SJSA1 (cell line): ENCODE measurements around the gene CNTN5. TPM values are rescaled to one million over a fixed set of nuclear protein-coding genes. Genes with fewer than 3 reads are reported as not detected.

Experiments used
- DNase-seq, 2 experiments: peaks; one replicate each; pipeline ENCODE4 v3.0.0-alpha.2; 2015 to 2020; ENCODE audit warnings: low spot score in 2 of 2, low read depth in 1 of 2
- H3K27ac ChIP-seq: fragments of 250-450 bp; sonication (Bioruptor Pico); 2 replicates; pipeline ENCODE4 v1.5.1; 2020; ENCODE audit warnings: mild to moderate bottlenecking, moderate library complexity
- H3K27me3 ChIP-seq: fragments of 250-450 bp; sonication (Bioruptor Pico); replicated peaks from 2 replicates; pipeline ENCODE4 v1.5.1; 2020; ENCODE audit warnings: mild to moderate bottlenecking, moderate library complexity
- H3K36me3 ChIP-seq: fragments of 250-450 bp; sonication (Bioruptor Pico); 2 replicates; pipeline ENCODE4 v1.5.1; 2020; ENCODE audit warnings: mild to moderate bottlenecking
- H3K4me1 ChIP-seq: fragments of 250-450 bp; sonication (Bioruptor Pico); replicated peaks from 2 replicates; pipeline ENCODE4 v1.6.1; 2021; ENCODE audit warnings: mild to moderate bottlenecking
- H3K4me3 ChIP-seq: fragments of 250-450 bp; sonication (Bioruptor Pico); 2 replicates; pipeline ENCODE4 v1.5.1; 2020; ENCODE audit warnings: mild to moderate bottlenecking
- H3K9me3 ChIP-seq: fragments of 250-450 bp; sonication (Bioruptor Pico); replicated peaks from 2 replicates; pipeline ENCODE4 v1.5.1; 2020; ENCODE audit warnings: mild to moderate bottlenecking
- total RNA-seq: library from RNA; depleted of rRNA; stranded (reverse); fragments of >200 nt; shearing (Covaris generic); gene quantifications from 2 replicates; pipeline ENCODE4 v1.2.3, GENCODE V29; 2014

CNTN5 gene
- total RNA-seq, 1 experiment from 2014 or later = not detected

DNA sequence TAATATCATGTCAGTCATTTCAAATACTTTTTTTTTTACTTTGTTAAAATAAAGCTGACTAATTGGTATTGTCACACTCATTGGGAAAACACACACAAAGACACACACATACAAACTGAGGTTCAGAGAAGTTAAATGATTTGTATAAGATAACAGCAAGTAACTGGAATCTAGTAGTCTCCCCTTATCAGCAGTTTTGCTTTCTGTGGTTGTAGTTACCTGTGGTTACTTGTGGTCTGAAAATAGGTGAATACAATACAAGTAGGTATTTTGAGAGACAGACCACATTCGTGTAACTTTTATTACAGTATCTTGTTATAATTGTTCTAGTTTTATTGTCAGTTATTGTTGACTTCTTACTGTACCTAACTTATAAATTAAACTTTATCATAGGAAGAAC, 610.9 kb downstream of the CNTN5 start:
- no peaks in the 10 kb centered on the region for H3K27me3 ChIP-seq
- DNase-seq = no peak
- no peaks in the 10 kb centered on the region for H3K4me1 ChIP-seq
- no peak overlapping the region for H3K27ac ChIP-seq
- no peaks in the 10 kb centered on the region for H3K36me3 ChIP-seq
- H3K4me3 ChIP-seq = no peak overlapping the region
- no peaks in the 10 kb centered on the region for H3K9me3 ChIP-seq

DNA sequence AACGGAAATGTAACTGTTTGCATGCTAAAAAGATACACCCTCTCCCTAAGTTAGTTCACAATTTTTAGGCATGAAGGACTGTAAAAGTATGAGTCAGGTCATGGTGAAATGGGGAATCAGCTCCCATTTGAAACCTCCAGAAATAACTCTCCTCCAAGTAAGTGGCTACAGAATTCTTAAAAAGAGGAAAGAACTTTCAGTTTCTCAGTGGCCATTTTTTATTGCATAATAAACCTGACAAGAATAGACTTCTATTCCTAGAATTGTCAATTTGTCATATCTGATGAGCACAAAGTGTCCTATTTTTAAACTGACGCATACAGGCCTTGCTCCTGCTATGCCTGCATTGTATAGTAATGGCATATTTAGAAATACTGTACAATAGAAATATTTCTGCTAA, 612.2 kb downstream of the CNTN5 start:
- no peak overlapping the region for H3K27ac ChIP-seq
- DNase-seq = no peak
- H3K27me3 ChIP-seq = no peaks in the 10 kb centered on the region
- no peaks in the 10 kb centered on the region for H3K9me3 ChIP-seq
- no peak overlapping the region for H3K4me3 ChIP-seq
- no peaks in the 10 kb centered on the region for H3K4me1 ChIP-seq
- H3K36me3 ChIP-seq = no peaks in the 10 kb centered on the region

GRCh38 chr11:99634581-99634980, 613.8 kb downstream of the CNTN5 start:
- Histone ChIP-seq H3K9me3 (no peaks in the 10 kb centered on the region), H3K27ac (no peak overlapping the region), H3K4me3 (no peak overlapping the region), H3K4me1 (no peaks in the 10 kb centered on the region), H3K36me3 (no peaks in the 10 kb centered on the region), H3K27me3 (no peaks in the 10 kb centered on the region)
- no peak for DNase-seq

DNA sequence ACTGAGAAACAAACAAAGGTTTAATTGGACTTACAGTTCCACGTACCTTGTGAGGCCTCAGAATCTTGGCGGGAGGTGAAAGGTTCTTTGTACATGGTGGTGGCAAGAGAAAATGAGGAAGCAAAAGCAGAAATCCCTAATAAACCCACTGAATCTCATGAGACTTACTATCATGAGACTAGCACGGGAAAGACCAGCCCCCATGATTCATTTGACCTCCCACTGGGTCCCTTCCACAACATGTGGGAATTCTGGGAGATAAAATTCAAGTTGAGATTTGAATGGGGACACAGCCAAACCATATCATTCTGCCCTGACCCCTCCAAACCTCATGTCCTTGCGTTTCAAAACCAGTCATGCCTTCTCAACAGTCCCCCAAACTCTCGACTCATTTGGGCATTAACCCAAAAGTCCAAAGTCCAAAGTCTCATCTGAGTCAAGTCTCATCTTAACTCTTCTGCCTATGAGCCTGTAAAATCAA, 617.4 kb downstream of the CNTN5 start:
- H3K36me3 ChIP-seq = no peaks in the 10 kb centered on the region
- H3K4me1 ChIP-seq = no peaks in the 10 kb centered on the region
- no peaks in the 10 kb centered on the region for H3K9me3 ChIP-seq
- no peaks in the 10 kb centered on the region for H3K27me3 ChIP-seq
- no peak overlapping the region for H3K27ac ChIP-seq
- H3K4me3 ChIP-seq = no peak overlapping the region
- no peak for DNase-seq

DNA sequence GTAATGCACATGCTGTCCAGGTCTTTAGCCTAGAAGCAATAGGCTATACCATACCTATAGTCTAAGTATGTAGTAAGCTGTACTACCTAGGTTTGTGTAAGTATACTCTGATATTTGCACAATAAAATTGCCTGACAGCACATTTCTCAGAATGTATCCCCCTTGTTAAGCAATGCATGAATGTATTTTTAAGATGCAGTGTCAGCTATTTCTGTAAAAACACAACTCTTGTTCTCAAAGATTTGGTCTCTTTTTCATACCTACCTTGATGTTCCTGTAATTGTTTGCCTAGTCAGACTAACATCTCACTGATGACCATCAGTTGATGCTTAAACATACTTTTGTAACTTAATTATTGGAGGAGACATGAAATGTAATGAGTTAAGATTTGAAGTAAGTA, 619.9 kb downstream of the CNTN5 start:
- no peak overlapping the region for H3K27ac ChIP-seq
- H3K9me3 ChIP-seq = no peaks in the 10 kb centered on the region
- no peaks in the 10 kb centered on the region for H3K27me3 ChIP-seq
- H3K36me3 ChIP-seq = no peaks in the 10 kb centered on the region
- H3K4me3 ChIP-seq = no peak overlapping the region
- DNase-seq = no peak
- H3K4me1 ChIP-seq = no peaks in the 10 kb centered on the region

GRCh38 chr11:99645934-99646333, 625.2 kb downstream of the CNTN5 start:
- Histone ChIP-seq H3K4me1 (no peaks in the 10 kb centered on the region), H3K27ac (no peak overlapping the region), H3K4me3 (no peak overlapping the region), H3K9me3 (no peaks in the 10 kb centered on the region), H3K27me3 (no peaks in the 10 kb centered on the region), H3K36me3 (no peaks in the 10 kb centered on the region)
- no peak for DNase-seq

- H3K36me3 ChIP-seq = no peaks in the 10 kb centered on the region
- H3K27me3 ChIP-seq = no peaks in the 10 kb centered on the region
- H3K9me3 ChIP-seq = no peaks in the 10 kb centered on the region
These were observed 649.4 kb downstream of the CNTN5 start for GRCh38 chr11:99670067-99670676.

DNA sequence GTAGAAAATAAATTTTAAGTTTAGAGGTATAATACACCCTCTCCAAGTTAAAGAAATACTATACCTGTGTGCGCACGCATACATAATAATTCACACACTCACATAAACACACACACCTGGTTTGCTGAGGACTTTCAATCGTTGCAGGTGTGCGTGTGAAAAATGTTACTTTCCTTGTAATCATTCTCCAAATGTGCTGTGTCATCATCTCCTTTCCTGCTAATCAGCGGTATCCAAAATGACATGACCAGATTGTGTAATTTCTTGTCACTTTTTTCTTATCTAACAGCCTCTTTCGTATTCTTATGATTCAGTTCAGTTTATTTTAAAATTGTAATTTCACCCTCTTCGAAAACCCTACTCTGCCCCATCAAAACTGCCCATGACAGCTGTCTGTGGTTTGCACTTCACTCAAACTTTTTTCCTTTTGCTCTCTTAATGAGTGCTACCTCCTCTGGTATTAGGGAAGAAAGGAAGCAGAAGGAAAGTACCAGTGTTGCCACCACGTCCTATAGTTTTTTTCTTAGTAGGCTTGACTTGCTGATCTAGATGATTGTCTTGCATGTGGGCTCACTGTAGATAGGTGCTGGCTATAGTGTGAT, 651.2 kb downstream of the CNTN5 start:
- no peak for DNase-seq
- no peaks in the 10 kb centered on the region for H3K27me3 ChIP-seq

More at GRCh38 chr11:99670067-99670676, 649.4 kb downstream of the CNTN5 start:
- no peaks in the 10 kb centered on the region for H3K4me1 ChIP-seq
- DNase-seq = no peak
- H3K27ac ChIP-seq = no peak overlapping the region
- H3K4me3 ChIP-seq = no peak overlapping the region

DNA sequence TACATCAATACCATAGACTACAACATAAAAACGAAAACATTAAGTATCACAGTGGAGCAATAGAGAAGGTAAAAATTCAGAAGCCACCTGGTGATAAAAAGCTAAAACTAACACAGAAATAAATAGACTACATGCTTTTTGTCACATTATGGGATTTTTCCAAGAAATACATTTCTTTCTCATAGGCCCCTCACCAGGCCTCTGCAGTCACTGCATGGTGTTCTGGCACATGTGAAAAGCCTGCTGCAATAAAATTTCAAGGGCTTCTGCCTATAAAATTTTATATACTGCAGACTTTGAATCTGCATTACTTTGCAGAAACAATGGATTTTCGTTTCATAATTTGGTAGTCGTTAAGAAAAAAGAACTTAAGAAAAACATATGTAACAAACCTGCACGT, 655.5 kb downstream of the CNTN5 start:
- Histone ChIP-seq H3K27me3 (no peaks in the 10 kb centered on the region), H3K4me3 (no peak overlapping the region), H3K36me3 (no peaks in the 10 kb centered on the region), H3K9me3 (no peaks in the 10 kb centered on the region), H3K27ac (no peak overlapping the region), H3K4me1 (no peaks in the 10 kb centered on the region)
- no peak for DNase-seq

More for the DNA sequence above, 651.2 kb downstream of the CNTN5 start:
- no peaks in the 10 kb centered on the region for H3K4me1 ChIP-seq
- H3K4me3 ChIP-seq = no peak overlapping the region
- H3K36me3 ChIP-seq = no peaks in the 10 kb centered on the region
- H3K9me3 ChIP-seq = no peaks in the 10 kb centered on the region
- H3K27ac ChIP-seq = no peak overlapping the region

DNA sequence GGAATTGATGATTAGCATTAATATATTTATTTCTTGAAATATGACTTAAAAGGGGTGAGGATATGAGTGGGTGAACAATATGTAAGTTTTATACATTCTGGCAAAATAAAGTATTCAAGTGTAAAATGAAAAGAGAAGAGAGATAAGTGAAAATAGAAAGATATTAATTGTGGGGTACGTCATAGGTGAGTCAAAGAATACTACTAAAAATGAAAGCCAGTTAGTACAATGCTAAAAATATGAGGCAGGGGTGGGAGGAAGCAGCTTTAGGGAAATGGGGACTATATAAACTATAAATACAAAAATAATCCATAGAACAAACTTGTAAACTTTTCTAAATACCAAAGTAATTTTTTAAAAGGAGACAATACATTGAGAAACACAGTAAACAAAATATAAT, 661.4 kb downstream of the CNTN5 start:
- Histone ChIP-seq H3K27ac (no peak overlapping the region), H3K36me3 (no peaks in the 10 kb centered on the region), H3K4me3 (no peak overlapping the region), H3K4me1 (no peaks in the 10 kb centered on the region), H3K27me3 (no peaks in the 10 kb centered on the region), H3K9me3 (no peaks in the 10 kb centered on the region)
- DNase-seq = no peak

DNA sequence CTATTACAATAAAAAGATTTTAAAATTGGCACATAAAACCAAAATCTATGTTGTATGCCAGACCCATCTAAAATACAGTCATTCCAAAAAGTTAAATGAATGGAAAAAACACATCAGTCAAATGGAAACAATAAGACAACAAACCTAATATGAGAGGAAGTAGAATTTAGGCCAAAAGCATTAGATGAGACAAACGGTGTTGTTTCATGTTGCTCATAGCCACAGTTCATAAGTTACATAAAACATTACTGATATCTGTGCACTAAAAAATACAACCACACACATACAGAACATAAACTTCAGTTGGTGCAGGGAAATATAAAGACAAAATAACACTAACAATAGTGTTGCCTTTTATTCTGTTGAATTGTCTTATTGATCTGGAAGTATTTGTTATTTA, 661.9 kb downstream of the CNTN5 start:
- Histone ChIP-seq H3K4me3 (no peak overlapping the region), H3K36me3 (no peaks in the 10 kb centered on the region), H3K27me3 (no peaks in the 10 kb centered on the region), H3K9me3 (no peaks in the 10 kb centered on the region), H3K27ac (no peak overlapping the region), H3K4me1 (no peaks in the 10 kb centered on the region)
- no peak for DNase-seq

GRCh38 chr11:99683933-99684332, 663.2 kb downstream of the CNTN5 start:
- no peaks in the 10 kb centered on the region for H3K36me3 ChIP-seq

DNA sequence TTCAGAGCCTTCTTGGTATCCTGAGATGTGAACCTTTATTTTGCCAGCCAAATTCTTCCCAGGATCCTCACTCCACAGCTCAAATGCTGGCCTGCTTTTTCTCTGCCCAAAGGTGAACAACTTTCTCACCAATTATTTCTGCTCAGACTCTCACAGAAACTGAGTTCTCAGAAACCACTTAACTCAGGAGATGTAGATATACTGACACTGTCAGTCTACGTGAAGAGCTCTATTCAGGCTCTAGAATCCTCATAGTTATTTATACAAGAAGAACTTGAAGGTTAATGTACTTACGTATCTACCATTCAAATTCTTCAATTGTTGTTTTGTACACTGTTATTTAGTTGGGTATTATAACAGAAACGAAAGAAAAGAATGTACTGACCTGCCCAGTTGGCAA, 666.1 kb downstream of the CNTN5 start:
- H3K9me3 ChIP-seq = no peaks in the 10 kb centered on the region
- H3K36me3 ChIP-seq = no peaks in the 10 kb centered on the region
- H3K4me3 ChIP-seq = no peak overlapping the region
- no peaks in the 10 kb centered on the region for H3K4me1 ChIP-seq
- no peak for DNase-seq
- no peaks in the 10 kb centered on the region for H3K27me3 ChIP-seq
- H3K27ac ChIP-seq = no peak overlapping the region

More at GRCh38 chr11:99683933-99684332, 663.2 kb downstream of the CNTN5 start:
- Histone ChIP-seq H3K27ac (no peak overlapping the region), H3K27me3 (no peaks in the 10 kb centered on the region), H3K9me3 (no peaks in the 10 kb centered on the region), H3K4me1 (no peaks in the 10 kb centered on the region), H3K4me3 (no peak overlapping the region)
- DNase-seq = no peak

- Histone ChIP-seq H3K27ac (no peak overlapping the region), H3K27me3 (no peaks in the 10 kb centered on the region)
- no peak for DNase-seq
These were observed 666.6 kb downstream of the CNTN5 start for GRCh38 chr11:99687320-99687719.

More at GRCh38 chr11:99687320-99687719, 666.6 kb downstream of the CNTN5 start:
- Histone ChIP-seq H3K36me3 (no peaks in the 10 kb centered on the region), H3K9me3 (no peaks in the 10 kb centered on the region), H3K4me3 (no peak overlapping the region), H3K4me1 (no peaks in the 10 kb centered on the region)
